Mononuclear cell (primary cell): ENCODE results near the gene PKMYT1. TPM values are rescaled to one million over a fixed set of nuclear protein-coding genes. Genes with fewer than 3 reads are reported as not detected.

ENCODE experiments used
- H3K27me3 ChIP-seq: 2 replicates; pipeline ENCODE4 v1.6.0; 2011; ENCODE audit warnings: low read length, control low read depth; ENCODE audit not compliant: insufficient read depth
- H3K4me1 ChIP-seq: 2 replicates; pipeline ENCODE4 v1.5.1; 2011; ENCODE audit warnings: mild to moderate bottlenecking, low read length, control low read depth; ENCODE audit not compliant: insufficient read depth
- H3K4me3 ChIP-seq: 2 replicates; pipeline ENCODE4 v1.5.1; 2011; ENCODE audit warnings: mild to moderate bottlenecking, low read length, moderate library complexity
- H3K9me3 ChIP-seq: 2 replicates; pipeline ENCODE4 v1.5.1; 2011; ENCODE audit warnings: low read depth, mild to moderate bottlenecking, control low read depth, low read length
- total RNA-seq: library from RNA; depleted of rRNA; stranded (reverse); fragments of >200 nt; gene quantifications from one replicate; pipeline ENCODE4 v1.2.3, GENCODE V29; 2012

The PKMYT1 gene
- total RNA-seq, 1 donor: 1.3 TPM

GRCh38 chr16:3021449-3022207, 41.4 kb upstream of the PKMYT1 start:
- Histone ChIP-seq H3K4me3 (peak overlapping the region; percentile 48), H3K4me1 (peaks cover 69% of the 10 kb centered on the region), H3K27me3 (peaks cover 6% of the 10 kb centered on the region), H3K9me3 (no peaks in the 10 kb centered on the region)

DNA sequence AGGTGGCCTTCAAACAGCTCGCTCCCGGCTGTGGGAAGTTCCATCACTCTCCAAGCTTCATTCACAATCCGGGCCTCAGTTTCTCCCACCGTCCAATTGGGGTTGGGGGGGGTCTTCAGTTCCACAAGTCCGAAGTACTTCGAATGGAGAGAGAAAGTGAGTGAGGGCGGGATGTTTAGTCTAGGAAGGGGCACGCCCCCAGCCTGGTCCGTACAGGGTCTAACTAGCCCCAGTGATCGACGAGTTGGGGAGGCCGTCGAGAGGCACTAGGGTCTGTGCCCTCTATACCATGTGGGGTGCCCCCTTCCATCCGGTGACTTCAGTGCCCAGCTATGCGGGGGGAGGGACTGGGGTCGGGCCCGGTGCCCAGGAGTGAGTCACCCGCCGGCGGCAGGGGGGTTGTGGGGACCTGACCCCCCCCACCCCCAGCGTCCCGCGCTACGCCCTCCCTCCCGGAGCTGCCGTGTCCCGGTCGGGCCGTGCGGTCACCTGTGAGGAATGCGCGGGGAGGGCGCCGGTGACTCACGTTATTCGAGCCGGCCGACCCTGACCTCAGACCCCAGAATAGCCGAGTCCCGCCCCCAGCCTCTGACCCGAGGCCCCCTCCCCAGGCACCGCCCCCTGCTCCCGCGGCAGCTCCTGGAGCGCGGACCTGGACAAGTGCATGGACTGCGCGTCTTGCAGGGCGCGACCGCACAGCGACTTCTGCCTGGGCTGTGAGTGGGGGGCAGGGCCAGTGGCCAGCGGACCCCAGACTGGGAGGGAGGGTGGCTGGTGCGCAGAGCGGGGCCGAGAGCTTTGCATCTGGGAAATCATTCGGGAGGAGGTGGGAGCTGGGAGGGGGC, 40.6 kb upstream of the PKMYT1 start:
- peaks cover 6% of the 10 kb centered on the region for H3K27me3 ChIP-seq
- H3K4me1 ChIP-seq: peaks cover 69% of the 10 kb centered on the region
- peak overlapping the region; percentile 48 for H3K4me3 ChIP-seq
- H3K9me3 ChIP-seq: no peaks in the 10 kb centered on the region

GRCh38 chr16:3020247-3020603, 40.0 kb upstream of the PKMYT1 start, which contains the start of gene TNFRSF12A:
Gene TNFRSF12A (plus strand): TSS chr16:3020368. CDS start chr16:3020398, 30 bp downstream.
- Histone ChIP-seq H3K4me3 (peak within 1 kb of the TSS; percentile 48), H3K27me3 (peaks cover 6% of the 10 kb centered on the region), H3K9me3 (no peaks in the 10 kb centered on the region), H3K4me1 (peaks cover 67% of the 10 kb centered on the region)

GRCh38 chr16:3019594-3020246, 39.5 kb upstream of the PKMYT1 start:
- peaks cover 62% of the 10 kb centered on the region for H3K4me1 ChIP-seq
- peak overlapping the region; percentile 48 for H3K4me3 ChIP-seq
- peaks cover 6% of the 10 kb centered on the region for H3K27me3 ChIP-seq
- no peaks in the 10 kb centered on the region for H3K9me3 ChIP-seq

DNA sequence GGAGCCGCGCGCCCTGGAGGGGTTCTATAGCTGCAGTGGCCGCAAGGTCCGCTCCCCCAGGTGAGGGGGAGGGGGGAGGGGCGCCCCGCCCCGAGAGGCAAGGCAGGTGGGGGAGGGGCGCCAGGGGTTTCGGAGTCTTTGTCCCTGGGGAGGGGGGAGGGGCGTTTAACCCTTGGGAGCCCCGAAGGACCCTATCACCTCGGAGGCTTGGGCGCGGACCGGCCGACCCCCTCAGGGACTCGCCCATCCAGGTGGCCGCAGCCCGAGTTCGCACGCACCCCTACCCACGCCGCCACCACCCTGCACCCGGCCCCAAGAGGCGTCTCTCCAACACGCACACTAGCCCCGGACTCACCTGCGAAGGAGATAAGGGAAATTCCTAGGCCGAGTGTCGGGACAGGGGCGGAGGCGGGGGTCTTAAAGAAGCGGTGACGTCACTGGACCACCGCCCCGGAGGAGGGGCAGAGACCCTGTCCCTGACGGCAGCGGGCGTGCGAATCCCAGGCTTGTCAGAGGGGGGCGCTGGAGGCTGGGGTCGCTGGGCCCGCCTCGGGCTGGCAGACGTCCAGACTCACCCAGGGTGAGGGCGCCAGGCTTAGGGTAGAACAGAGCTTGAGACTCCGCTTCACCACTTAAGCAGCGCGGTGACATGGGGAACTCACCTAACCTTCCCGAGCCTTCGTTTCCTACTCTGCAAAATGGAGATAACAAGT, 37.7 kb upstream of the PKMYT1 start, which contains the start of gene CLDN6:
Gene CLDN6, minus strand, starts transcription at position 390 of the 713 bp plus-strand sequence. CDS start 2,162 bp downstream, outside the sequence.
- Histone ChIP-seq H3K4me3 (no peak within 1 kb of the TSS), H3K9me3 (no peaks in the 10 kb centered on the region), H3K4me1 (peaks cover 46% of the 10 kb centered on the region), H3K27me3 (peaks cover 6% of the 10 kb centered on the region)

GRCh38 chr16:3017344-3017743, 37.1 kb upstream of the PKMYT1 start:
- H3K27me3 ChIP-seq: peaks cover 6% of the 10 kb centered on the region
- H3K9me3 ChIP-seq: no peaks in the 10 kb centered on the region
- peaks cover 40% of the 10 kb centered on the region for H3K4me1 ChIP-seq
- no peak overlapping the region for H3K4me3 ChIP-seq

- Histone ChIP-seq H3K27me3 (peaks cover 6% of the 10 kb centered on the region), H3K4me3 (no peak overlapping the region), H3K4me1 (peaks cover 27% of the 10 kb centered on the region), H3K9me3 (no peaks in the 10 kb centered on the region)
These were observed 35.7 kb upstream of the PKMYT1 start for GRCh38 chr16:3015865-3016521.

DNA sequence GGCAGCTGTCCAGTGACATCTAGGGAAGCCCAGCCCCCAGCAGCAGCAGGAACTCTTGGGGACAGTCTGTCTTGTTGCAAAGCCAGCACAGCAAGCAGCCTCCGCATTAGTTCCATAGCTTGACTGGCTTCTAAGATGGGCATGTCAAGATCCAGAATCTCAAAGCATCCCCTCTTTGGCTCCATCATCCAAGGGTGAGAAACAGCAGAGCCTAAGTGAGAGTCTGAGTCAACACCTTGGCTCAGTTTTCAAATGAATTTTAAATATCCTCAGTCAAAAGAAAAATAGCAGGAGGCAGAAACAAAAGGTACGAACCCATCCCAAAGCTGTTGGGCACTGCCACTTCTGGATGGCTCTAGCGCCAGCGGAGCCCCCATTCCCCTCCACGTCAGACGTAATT, 34.7 kb upstream of the PKMYT1 start:
- no peak overlapping the region for H3K4me3 ChIP-seq
- H3K27me3 ChIP-seq: peaks cover 6% of the 10 kb centered on the region
- no peaks in the 10 kb centered on the region for H3K9me3 ChIP-seq
- peaks cover 18% of the 10 kb centered on the region for H3K4me1 ChIP-seq

GRCh38 chr16:3013998-3014690, 33.9 kb upstream of the PKMYT1 start:
- H3K9me3 ChIP-seq: no peaks in the 10 kb centered on the region
- H3K27me3 ChIP-seq: peaks cover 6% of the 10 kb centered on the region
- H3K4me1 ChIP-seq: peaks cover 16% of the 10 kb centered on the region

DNA sequence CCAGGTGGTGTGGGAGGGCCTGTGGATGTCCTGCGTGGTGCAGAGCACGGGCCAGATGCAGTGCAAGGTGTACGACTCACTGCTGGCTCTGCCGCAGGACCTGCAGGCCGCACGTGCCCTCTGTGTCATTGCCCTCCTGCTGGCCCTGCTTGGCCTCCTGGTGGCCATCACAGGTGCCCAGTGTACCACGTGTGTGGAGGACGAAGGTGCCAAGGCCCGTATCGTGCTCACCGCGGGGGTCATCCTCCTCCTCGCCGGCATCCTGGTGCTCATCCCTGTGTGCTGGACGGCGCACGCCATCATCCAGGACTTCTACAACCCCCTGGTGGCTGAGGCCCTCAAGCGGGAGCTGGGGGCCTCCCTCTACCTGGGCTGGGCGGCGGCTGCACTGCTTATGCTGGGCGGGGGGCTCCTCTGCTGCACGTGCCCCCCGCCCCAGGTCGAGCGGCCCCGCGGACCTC, 33.3 kb upstream of the PKMYT1 start:
- H3K9me3 ChIP-seq: no peaks in the 10 kb centered on the region
- peaks cover 19% of the 10 kb centered on the region for H3K4me1 ChIP-seq
- peaks cover 4% of the 10 kb centered on the region for H3K27me3 ChIP-seq
- H3K4me3 ChIP-seq: no peak overlapping the region

More at GRCh38 chr16:3013998-3014690, 33.9 kb upstream of the PKMYT1 start:
- H3K4me3 ChIP-seq: no peak overlapping the region

GRCh38 chr16:3012828-3013420, 32.7 kb upstream of the PKMYT1 start, which contains the start of gene CLDN9:
Gene CLDN9 (plus strand): TSS chr16:3012923. CDS start chr16:3013363, 440 bp downstream.
- H3K27me3 ChIP-seq: peaks cover under 1% of the 10 kb centered on the region
- H3K9me3 ChIP-seq: no peaks in the 10 kb centered on the region
- no peak within 1 kb of the TSS for H3K4me3 ChIP-seq
- H3K4me1 ChIP-seq: peaks cover 19% of the 10 kb centered on the region

DNA sequence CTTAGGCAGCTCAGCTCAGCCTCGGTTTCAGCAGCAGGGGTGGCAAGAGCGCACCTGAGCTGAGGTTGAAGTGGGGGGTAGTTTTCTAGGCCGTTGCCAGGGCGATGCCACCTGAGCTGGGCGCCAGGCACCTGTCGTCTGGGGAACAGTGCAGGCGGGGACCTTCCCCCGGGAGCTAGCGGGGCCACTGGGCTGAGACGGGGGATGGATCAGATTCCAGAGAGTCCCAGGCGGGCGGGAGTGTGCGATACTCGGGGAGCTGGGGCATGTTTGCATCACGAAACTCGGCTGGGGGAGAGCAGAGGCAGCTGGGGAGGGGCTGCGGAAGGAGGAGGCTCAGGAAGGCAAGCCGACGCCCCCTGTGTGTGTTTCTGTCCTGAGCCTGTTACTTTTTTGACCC, 32.0 kb upstream of the PKMYT1 start:
- Histone ChIP-seq H3K4me3 (no peak overlapping the region), H3K9me3 (no peaks in the 10 kb centered on the region), H3K4me1 (peaks cover 24% of the 10 kb centered on the region), H3K27me3 (no peaks in the 10 kb centered on the region)

- Histone ChIP-seq H3K9me3 (no peaks in the 10 kb centered on the region), H3K4me1 (peaks cover 38% of the 10 kb centered on the region), H3K4me3 (no peak overlapping the region), H3K27me3 (no peaks in the 10 kb centered on the region)
These were observed 30.3 kb upstream of the PKMYT1 start for GRCh38 chr16:3010510-3010909.
